A549 treated with dexamethasone at 1 μM for 4 hours (cell line): Measurements from ENCODE around the gene FAM228A. TPM values are rescaled to one million over a fixed set of nuclear protein-coding genes. Genes with fewer than 3 reads are reported as not detected.

Experiments
- total RNA-seq: library from RNA; stranded (reverse); fragments of 200-300 nt; extraction: Qiagen RNA extraction; gene quantifications from 5 replicates; pipeline ENCODE4 v1.2.3, GENCODE V29; 2022

FAM228A gene
- total RNA-seq = not detected in 5 replicates

GRCh38 chr2:24174851-24175277, at the start of gene FAM228A:
FAM228A (plus strand) TSS chr2:24175053; CDS start chr2:24175481, 428 bp downstream.

Other genes with a start within 250 kb of the FAM228A start
- gene ATAD2B, start 247.9 kb upstream of the FAM228A start, total RNA-seq = 6.2 to 8.8 TPM (median 7.7 TPM) in 5 replicates
- gene UBXN2A, start 234.6 kb upstream of the FAM228A start, total RNA-seq = 20.2 to 26.6 TPM (median 24.2 TPM) in 5 replicates
- gene MFSD2B, start 165.0 kb upstream of the FAM228A start, total RNA-seq = 0.44 to 0.80 TPM (median 0.68 TPM) in 5 replicates
- 12.2 to 15.9 TPM (median 14.1 TPM) in 5 replicates for gene WDCP, start 127.7 kb upstream of the FAM228A start, total RNA-seq
- 11.6 to 11.9 TPM (median 11.8 TPM) in 5 replicates for gene FKBP1B, start 125.3 kb upstream of the FAM228A start, total RNA-seq
- gene SF3B6, start 98.7 kb upstream of the FAM228A start, total RNA-seq = 167 to 232 TPM (median 180 TPM) in 5 replicates
- gene TP53I3, start 90.2 kb upstream of the FAM228A start, total RNA-seq = 263 to 323 TPM (median 281 TPM) in 5 replicates
- 1.2 to 1.8 TPM (median 1.4 TPM) in 5 replicates for gene PFN4, start 51.7 kb upstream of the FAM228A start, total RNA-seq
- 1.5 to 2.5 TPM (median 2.4 TPM) in 5 replicates for gene FAM228B, start 51.6 kb upstream of the FAM228A start, total RNA-seq
- gene ITSN2, start 185.5 kb downstream of the FAM228A start, total RNA-seq = 17.7 to 29.0 TPM (median 24.0 TPM) in 5 replicates